GM18520 (cell line): Measurements from ENCODE around the gene STK16.
"Not testable (repeated sequence)": the region's sequence is repeated elsewhere in the genome, so short reads cannot be mapped to it uniquely, and the experiment has no call there.

ENCODE experiments used
- ATAC-seq: cut with Tn5 transposase; IDR thresholded peaks from one replicate; pipeline ENCODE4 v1.9.1; 2021; ENCODE audit not compliant: unreplicated experiment

The STK16 gene

GRCh38 chr2:219243291-219243761 lies 2.0 kb upstream of the STK16 start:
- ATAC-seq = no peak

- ATAC-seq = no peak
Observed at GRCh38 chr2:219244789-219245147, 511 bp upstream of the STK16 start.

- no peak for ATAC-seq
Observed at GRCh38 chr2:219245899-219246230, 586 bp downstream of the STK16 start.

- no peak for ATAC-seq
Observed at GRCh38 chr2:219246559-219246958, 1.3 kb downstream of the STK16 start.

DNA sequence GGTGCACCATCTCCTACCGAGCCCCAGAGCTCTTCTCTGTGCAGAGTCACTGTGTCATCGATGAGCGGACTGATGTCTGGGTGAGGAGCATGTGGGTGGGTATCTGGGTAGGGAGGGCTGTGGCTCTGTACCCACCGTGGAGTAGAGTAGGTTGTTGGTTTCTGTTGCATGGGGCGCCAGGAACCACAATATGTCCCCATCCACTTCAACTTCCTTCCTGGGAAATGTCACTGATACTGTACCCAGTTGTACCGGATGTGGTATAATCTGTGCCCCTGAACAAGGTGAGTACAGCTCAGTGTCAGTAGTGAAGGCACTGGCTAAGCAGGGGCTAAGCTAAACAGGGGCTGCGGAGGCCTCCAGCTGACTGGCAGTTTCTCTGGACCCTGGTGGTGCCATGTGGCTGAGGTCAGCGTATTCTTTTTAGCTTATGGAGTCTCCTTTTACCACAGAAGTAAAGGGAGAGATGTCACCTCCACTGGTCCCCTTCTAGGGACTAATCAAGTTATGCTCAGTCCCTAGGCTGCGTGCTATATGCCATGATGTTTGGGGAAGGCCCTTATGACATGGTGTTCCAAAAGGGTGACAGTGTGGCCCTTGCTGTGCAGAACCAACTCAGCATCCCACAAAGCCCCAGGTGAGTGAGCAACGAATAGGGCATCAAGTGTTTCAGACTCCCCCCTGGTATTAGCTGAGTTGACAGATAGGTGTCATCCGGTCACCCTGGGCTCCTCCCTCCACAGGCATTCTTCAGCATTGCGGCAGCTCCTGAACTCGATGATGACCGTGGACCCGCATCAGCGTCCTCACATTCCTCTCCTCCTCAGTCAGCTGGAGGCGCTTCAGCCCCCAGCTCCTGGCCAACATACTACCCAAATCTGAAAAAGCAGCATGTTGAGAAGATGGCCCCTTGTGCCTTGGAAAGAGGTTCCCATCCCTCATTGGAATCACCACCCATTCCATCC lies 2.7 kb downstream of the STK16 start:
- ATAC-seq = no peak

DNA sequence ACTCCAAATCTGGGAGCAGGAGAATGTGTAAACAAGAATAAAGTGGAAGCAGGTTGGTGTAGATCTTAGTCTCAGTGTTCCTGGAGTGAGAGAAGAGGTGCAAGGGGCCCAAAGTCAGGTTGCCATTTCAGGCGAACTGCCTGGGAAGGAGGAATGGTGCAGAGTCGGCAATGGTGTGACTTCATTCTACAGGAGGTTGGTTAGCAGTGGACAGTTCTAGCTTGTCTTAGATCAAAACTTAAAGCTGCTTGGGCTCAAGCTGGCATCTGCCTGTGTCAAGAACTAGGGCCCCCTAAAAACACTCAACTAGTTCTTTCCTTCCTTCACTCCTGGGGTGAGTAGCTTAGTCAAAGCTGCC lies 3.5 kb downstream of the STK16 start:
- ATAC-seq = no peak

- ATAC-seq = peak; percentile 25
Observed at GRCh38 chr2:219249203-219249980, 4.1 kb downstream of the STK16 start.

DNA sequence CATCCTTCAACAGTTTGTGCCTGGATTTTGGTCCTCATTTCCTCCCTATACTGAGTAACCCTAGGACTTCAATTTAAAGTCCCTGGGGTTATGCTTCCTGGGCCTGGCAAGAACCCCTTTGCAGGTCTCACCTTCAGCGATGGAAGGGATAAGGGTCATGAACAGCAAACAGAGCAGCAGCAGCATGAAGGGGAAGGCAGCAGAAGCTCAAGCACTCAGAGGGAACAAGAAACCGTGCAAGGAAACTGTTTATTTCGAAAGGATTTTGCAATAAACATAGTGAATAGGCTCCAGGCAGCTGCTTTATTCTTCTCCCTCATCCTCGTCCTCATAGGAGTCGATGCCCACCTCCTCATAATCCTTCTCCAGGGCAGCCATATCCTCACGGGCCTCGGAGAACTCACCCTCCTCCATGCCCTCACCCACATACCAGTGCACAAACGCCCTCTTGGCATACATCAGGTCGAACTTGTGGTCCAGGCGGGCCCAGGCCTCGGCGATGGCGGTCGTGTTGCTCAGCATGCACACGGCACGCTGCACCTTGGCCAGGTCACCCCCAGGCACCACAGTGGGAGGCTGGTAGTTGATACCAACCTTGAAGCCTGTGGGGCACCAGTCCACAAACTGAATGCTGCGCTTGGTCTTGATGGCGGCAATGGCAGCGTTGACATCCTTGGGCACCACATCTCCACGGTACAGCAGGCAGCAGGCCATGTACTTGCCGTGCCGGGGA lies 4.9 kb downstream of the STK16 start:
- ATAC-seq = no peak

- ATAC-seq = no peak
Observed at GRCh38 chr2:219251656-219252055, 6.4 kb downstream of the STK16 start.

GRCh38 chr2:219252084-219252483 lies 6.8 kb downstream of the STK16 start:
- ATAC-seq = no peak

- no peak for ATAC-seq
Observed at GRCh38 chr2:219252570-219252899, 7.3 kb downstream of the STK16 start.

GRCh38 chr2:219252900-219253752 lies 7.8 kb downstream of the STK16 start, which contains the start of gene TUBA4B:
TSS of gene TUBA4B (plus strand) at chr2:219253243. CDS start at chr2:219253408, 165 bp downstream.
- no peak for ATAC-seq

DNA sequence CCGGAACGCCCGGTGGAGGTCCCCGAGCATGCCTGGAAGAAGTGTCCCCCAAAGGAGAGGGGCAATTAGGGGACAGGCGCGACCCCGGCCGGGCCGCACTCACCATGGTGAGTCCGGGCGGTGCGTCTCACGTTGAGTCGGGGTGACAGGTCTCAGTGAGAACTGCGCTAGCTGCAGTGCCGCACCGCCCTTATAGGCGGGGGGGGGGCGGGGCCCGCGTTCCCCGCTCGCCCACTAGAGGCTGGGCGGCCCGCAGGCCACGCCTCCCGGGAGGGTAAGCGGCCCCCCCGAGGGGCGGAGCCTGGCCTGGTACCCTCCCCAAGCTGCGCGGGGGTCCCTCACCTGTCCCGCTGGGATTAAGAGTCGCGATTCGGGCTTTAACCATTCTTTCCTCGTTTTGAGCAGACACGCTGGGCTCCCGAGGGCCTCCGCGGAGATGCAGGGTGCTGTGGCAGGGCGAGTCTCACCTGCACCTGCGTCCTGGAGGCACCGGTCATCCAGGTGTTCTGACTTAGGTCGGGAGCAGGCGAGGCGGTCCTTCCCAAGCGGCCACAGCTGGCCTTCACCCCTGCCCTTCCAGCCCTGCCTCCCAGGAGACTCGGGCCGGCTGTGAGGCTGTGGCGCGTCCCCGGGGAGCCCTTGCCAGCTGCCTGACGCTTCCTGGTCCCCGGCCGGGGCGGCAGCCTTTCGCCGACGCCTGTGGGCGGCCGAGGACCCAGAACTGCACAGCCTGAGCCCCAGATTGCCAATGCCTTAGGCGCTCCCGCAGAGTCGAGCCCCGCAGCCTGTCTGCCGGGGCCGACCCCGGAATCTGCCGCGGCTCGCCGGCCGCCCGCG lies 8.7 kb downstream of the STK16 start, which contains the start of gene TUBA4A:
TUBA4A (minus strand) TSS at position 166 of the 837 bp plus-strand sequence; CDS start at position 106, 60 bp downstream.
- ATAC-seq = peak; percentile 37

- peak; percentile 16 for ATAC-seq
Observed at GRCh38 chr2:219254590-219255201, 9.4 kb downstream of the STK16 start.

GRCh38 chr2:219258942-219259341 lies 13.7 kb downstream of the STK16 start:
- ATAC-seq = not testable (repeated sequence)

- ATAC-seq = no peak
Observed at GRCh38 chr2:219261024-219261855, 16.0 kb downstream of the STK16 start.

- no peak for ATAC-seq
Observed at GRCh38 chr2:219266232-219266631, 21.0 kb downstream of the STK16 start.

GRCh38 chr2:219266886-219267285 lies 21.6 kb downstream of the STK16 start:
- no peak for ATAC-seq
